Keratinocyte (primary cell): ENCODE measurements around the gene CCBE1. TPM values are rescaled to one million over a fixed set of nuclear protein-coding genes. Genes with fewer than 3 reads are reported as not detected.
A peak's percentile ranks its signal among the peaks of the same experiment; 100 is the strongest.

ENCODE experiments used
- DNase-seq: peaks from one replicate; pipeline ENCODE4 v3.0.0-alpha.2; 2011; ENCODE audit warnings: low read depth, missing footprints, low spot score
- FAIRE-seq: peaks from 2 replicates; lab custom pipeline; 2011; peaks lifted over from hg19 to GRCh38; lab: Jason Lieb, UNC
- H2AFZ ChIP-seq: 2 replicates; pipeline ENCODE4 v1.6.0; 2012; ENCODE audit warnings: low read length, control low read depth, inconsistent platforms; ENCODE audit not compliant: control insufficient read depth
- H3K27ac ChIP-seq: 2 replicates; pipeline ENCODE4 v1.5.1; 2011; ENCODE audit warnings: low read length; ENCODE audit not compliant: control insufficient read depth, insufficient read depth
- H3K27me3 ChIP-seq: 3 replicates; pipeline ENCODE4 v1.6.0; 2011; ENCODE audit warnings: low read length; ENCODE audit not compliant: control insufficient read depth, insufficient read depth; ENCODE audit errors: extremely low read depth
- H3K36me3 ChIP-seq, 2 experiments: 2 replicates in 1 of 2; 3 replicates in 1 of 2; pipeline ENCODE4 v1.5.1; 2011; ENCODE audit warnings: low read length in 2 of 2, mild to moderate bottlenecking in 1 of 2; ENCODE audit not compliant: control insufficient read depth in 2 of 2, insufficient read depth in 2 of 2; ENCODE audit errors: extremely low read depth in 1 of 2
- H3K4me1 ChIP-seq: 3 replicates; pipeline ENCODE4 v1.5.1; 2011; ENCODE audit warnings: low read length; ENCODE audit not compliant: control insufficient read depth, insufficient read depth; ENCODE audit errors: extremely low read depth
- H3K4me2 ChIP-seq: 3 replicates; pipeline ENCODE4 v1.6.0; 2011; ENCODE audit warnings: low read depth, low read length; ENCODE audit not compliant: control insufficient read depth, insufficient read depth; ENCODE audit errors: extremely low read depth
- H3K4me3 ChIP-seq, 3 experiments: fragments of 200-600 bp in 1 of 3; sonication (generic) in 1 of 3; 2 replicates in 2 of 3; 3 replicates in 1 of 3; pipeline ENCODE4 v1.5.1; 2011 to 2016; ENCODE audit warnings: low read length in 3 of 3, mild to moderate bottlenecking in 3 of 3, control low read depth in 2 of 3, inconsistent platforms in 1 of 3, low read depth in 1 of 3, mixed read lengths in 1 of 3, mixed run types in 1 of 3, moderate library complexity in 1 of 3; ENCODE audit not compliant: control insufficient read depth in 2 of 3, insufficient read depth in 2 of 3; ENCODE audit errors: extremely low read depth in 1 of 3
- H3K79me2 ChIP-seq: 2 replicates; pipeline ENCODE4 v1.6.0; 2012; ENCODE audit warnings: low read length; ENCODE audit not compliant: control insufficient read depth, insufficient read depth
- H3K9ac ChIP-seq: 3 replicates; pipeline ENCODE4 v1.6.0; 2011; ENCODE audit warnings: low read length; ENCODE audit not compliant: control insufficient read depth, insufficient read depth; ENCODE audit errors: extremely low read depth
- H3K9me1 ChIP-seq: 3 replicates; pipeline ENCODE4 v1.6.0; 2011; ENCODE audit warnings: low read length; ENCODE audit not compliant: control insufficient read depth, insufficient read depth; ENCODE audit errors: extremely low read depth
- H3K9me3 ChIP-seq: 2 replicates; pipeline ENCODE4 v1.5.1; 2012; ENCODE audit warnings: low read depth, low read length; ENCODE audit not compliant: control insufficient read depth
- H4K20me1 ChIP-seq: 3 replicates; pipeline ENCODE4 v1.6.0; 2011; ENCODE audit warnings: low read length; ENCODE audit not compliant: control insufficient read depth, insufficient read depth; ENCODE audit errors: extremely low read depth
- EZH2 ChIP-seq: IDR thresholded peaks from one replicate; pipeline ENCODE4 v1.6.1; 2012; ENCODE audit warnings: inconsistent platforms, mild to moderate bottlenecking, low read length, moderate library complexity
- dilution Hi-C: fragments of 300-500 bp; cut with MboI; formaldehyde crosslinking; loops from one replicate; pipeline ENCODE4 v1.7.0; 2020; ENCODE audit warnings: low sequenced_read_pairs; ENCODE audit not compliant: extremely low pct_ligation_motif_present
- polyA plus RNA-seq, 5 experiments: library from polyadenylated mRNA; depleted of rRNA in 3 of 5; stranded (reverse) in 3 of 5; stranded (forward) in 1 of 5; unstranded in 1 of 5; fragments of >200 nt; gene quantifications; 1 replicate in 1 of 5; 2 replicates in 3 of 5; 3 replicates in 1 of 5; pipeline versions ENCODE4 v1.2.1 to v1.2.3, GENCODE V29; 2011 to 2012; ENCODE audit warnings: missing spikeins in 2 of 5, low read depth in 1 of 5, low replicate concordance in 1 of 5
- TF ChIP-seq, protein P1 (sequence below), 3 experiments: IDR thresholded peaks in 1 of 3; conservative IDR thresholded peaks in 1 of 3; optimal IDR thresholded peaks in 1 of 3; 2 replicates in 2 of 3; 3 replicates in 1 of 3; pipeline versions ENCODE3 to v1.5.1; 2011; ENCODE audit warnings: low read length in 3 of 3, mild to moderate bottlenecking in 3 of 3, moderate library complexity in 2 of 3, control low read depth in 1 of 3, inconsistent platforms in 1 of 3; ENCODE audit not compliant: insufficient read depth in 2 of 3; ENCODE audit errors: extremely low read depth in 1 of 3

CCBE1 gene
- polyA plus RNA-seq, 1 donor (not counting 4 experiments of a cell fraction or from before 2014, with no cell fraction given) = 20.1 TPM

DNA sequence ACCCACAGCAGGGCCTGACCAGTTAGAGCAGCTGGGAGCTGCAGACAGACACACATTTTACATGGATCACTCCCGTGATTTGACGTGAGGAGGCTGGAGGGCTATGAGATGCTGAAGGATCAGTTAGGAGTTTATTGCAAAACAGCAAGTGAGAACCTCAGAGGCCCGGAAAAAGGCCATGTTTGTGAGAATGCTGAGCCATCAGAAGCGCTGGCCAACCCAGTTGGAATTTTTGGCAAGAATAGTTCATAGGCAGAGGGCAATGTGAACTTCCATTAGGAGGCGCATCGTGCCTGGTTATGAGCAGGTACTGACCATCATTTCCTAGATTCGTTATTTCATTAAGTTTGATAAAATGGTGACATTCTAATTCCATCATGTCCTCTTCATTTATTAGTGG is 314.8 kb downstream of the CCBE1 start:
- H3K9me1 ChIP-seq = no peaks in the 10 kb centered on the region
- H3K27me3 ChIP-seq = no peaks in the 10 kb centered on the region
- H3K4me1 ChIP-seq = no peaks in the 10 kb centered on the region
- dilution Hi-C loops = no loop called here
- H3K4me3 ChIP-seq = no peak overlapping the region
- FAIRE-seq (no peak), DNase-seq (no peak)
- no peak overlapping the region for H3K4me2 ChIP-seq
- no peaks in the 10 kb centered on the region for H3K9me3 ChIP-seq
- no peak for TF ChIP-seq EZH2
- TF ChIP-seq, protein P1, sequence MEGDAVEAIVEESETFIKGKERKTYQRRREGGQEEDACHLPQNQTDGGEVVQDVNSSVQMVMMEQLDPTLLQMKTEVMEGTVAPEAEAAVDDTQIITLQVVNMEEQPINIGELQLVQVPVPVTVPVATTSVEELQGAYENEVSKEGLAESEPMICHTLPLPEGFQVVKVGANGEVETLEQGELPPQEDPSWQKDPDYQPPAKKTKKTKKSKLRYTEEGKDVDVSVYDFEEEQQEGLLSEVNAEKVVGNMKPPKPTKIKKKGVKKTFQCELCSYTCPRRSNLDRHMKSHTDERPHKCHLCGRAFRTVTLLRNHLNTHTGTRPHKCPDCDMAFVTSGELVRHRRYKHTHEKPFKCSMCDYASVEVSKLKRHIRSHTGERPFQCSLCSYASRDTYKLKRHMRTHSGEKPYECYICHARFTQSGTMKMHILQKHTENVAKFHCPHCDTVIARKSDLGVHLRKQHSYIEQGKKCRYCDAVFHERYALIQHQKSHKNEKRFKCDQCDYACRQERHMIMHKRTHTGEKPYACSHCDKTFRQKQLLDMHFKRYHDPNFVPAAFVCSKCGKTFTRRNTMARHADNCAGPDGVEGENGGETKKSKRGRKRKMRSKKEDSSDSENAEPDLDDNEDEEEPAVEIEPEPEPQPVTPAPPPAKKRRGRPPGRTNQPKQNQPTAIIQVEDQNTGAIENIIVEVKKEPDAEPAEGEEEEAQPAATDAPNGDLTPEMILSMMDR (optimal IDR thresholded peaks at IDR 0.05 in 1 of 3, IDR thresholded peaks at IDR 0.05 in 1 of 3, conservative IDR thresholded peaks at IDR 0.05 in 1 of 3; ENCODE audit: extremely low read depth in 1 of 3, insufficient read depth in 2 of 3, low read length in 3 of 3) = peak in 1 of 3 experiments; percentile 18
- no peaks in the 10 kb centered on the region for H3K36me3 ChIP-seq
- no peak overlapping the region for H3K9ac ChIP-seq
- no peak overlapping the region for H2AFZ ChIP-seq
- H4K20me1 ChIP-seq = no peaks in the 10 kb centered on the region
- H3K79me2 ChIP-seq = no peaks in the 10 kb centered on the region
- no peak overlapping the region for H3K27ac ChIP-seq

DNA sequence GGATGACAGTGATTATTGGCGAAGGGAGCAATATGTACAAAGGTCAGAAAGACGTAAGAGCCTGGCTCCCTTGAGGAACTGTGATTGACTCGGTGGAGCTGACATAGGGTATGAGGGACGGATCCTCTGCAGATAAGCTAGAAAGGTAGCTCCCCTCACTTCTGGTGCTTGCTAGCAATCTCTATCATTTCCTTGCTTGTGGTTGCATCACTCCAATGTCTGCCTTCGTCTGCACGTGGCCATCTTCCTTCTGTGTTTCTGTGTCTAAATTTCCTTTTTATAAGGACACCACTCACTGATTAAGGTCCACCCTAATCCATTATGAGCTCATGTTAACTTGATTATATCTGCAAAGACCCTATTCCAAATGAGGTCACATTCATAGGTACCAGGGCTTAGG is 315.3 kb downstream of the CCBE1 start:
- Histone ChIP-seq H3K9me3 (no peaks in the 10 kb centered on the region), H3K27ac (no peak overlapping the region), H3K27me3 (no peaks in the 10 kb centered on the region), H2AFZ (no peak overlapping the region), H3K4me2 (no peak overlapping the region), H3K36me3 (no peaks in the 10 kb centered on the region), H3K4me1 (no peaks in the 10 kb centered on the region), H3K4me3 (no peak overlapping the region), H3K9ac (no peak overlapping the region), H3K9me1 (no peaks in the 10 kb centered on the region), H3K79me2 (no peaks in the 10 kb centered on the region), H4K20me1 (no peaks in the 10 kb centered on the region)
- DNase-seq (no peak), FAIRE-seq (no peak)
- TF ChIP-seq, protein P1 (optimal IDR thresholded peaks at IDR 0.05 in 1 of 3, IDR thresholded peaks at IDR 0.05 in 1 of 3, conservative IDR thresholded peaks at IDR 0.05 in 1 of 3; ENCODE audit: extremely low read depth in 1 of 3, insufficient read depth in 2 of 3, low read length in 3 of 3) = no peak
- no peak for TF ChIP-seq EZH2
- dilution Hi-C loops = no loop called here

Other genes with a start within 250 kb of the CCBE1 start
- 24.1 to 49.1 TPM (median 31.8 TPM) in 3 replicates for gene PMAIP1, start 202.6 kb upstream of the CCBE1 start, polyA plus RNA-seq